ENCODE results near the gene SEMA6B. TPM values are rescaled to one million over a fixed set of nuclear protein-coding genes. Genes with fewer than 3 reads are reported as not detected.
"Not testable (repeated sequence)": the region's sequence is repeated elsewhere in the genome, so short reads cannot be mapped to it uniquely, and the experiment has no call there.

SEMA6B gene
- total and polyA plus RNA-seq, 2 donors (not counting 1 experiment from before 2014, with no cell fraction given), result 0.42 TPM; not detected in 1

GRCh38 chr19:4596033-4596904 is 36.8 kb upstream of the SEMA6B start:
- Histone ChIP-seq H3K27me3 (replicated peaks in 1 of 4; ENCODE audit: control extremely low read depth in 1 of 4, control insufficient read depth in 3 of 4, insufficient read depth in 4 of 4, low read length in 3 of 4) (peaks cover 0 to 39% (median 21%) of the 10 kb centered on the region in 4 experiments), H3K9ac (ENCODE audit: low read length) (no peak overlapping the region), H3K79me2 (ENCODE audit: control insufficient read depth, insufficient read depth, low read length) (no peaks in the 10 kb centered on the region), H3K4me2 (replicated peaks; ENCODE audit: low read depth, low read length, poor library complexity, severe bottlenecking) (no peak overlapping the region), H3K9me3 (ENCODE audit: control extremely low read depth in 1 of 3, control insufficient read depth in 2 of 3, insufficient read depth in 1 of 3, low read length in 2 of 3) (peaks cover 0 to 19% (median 0%) of the 10 kb centered on the region in 3 donors), H3K4me1 (ENCODE audit: control insufficient read depth in 2 of 2, insufficient read depth in 2 of 2, low read length in 2 of 2) (peaks cover 15% of the 10 kb centered on the region in 2 donors), H4K20me1 (ENCODE audit: control insufficient read depth, insufficient read depth, low read length, poor library complexity, severe bottlenecking) (no peaks in the 10 kb centered on the region), H3K27ac (ENCODE audit: low read length in 2 of 2) (no peak overlapping the region), H2AFZ (ENCODE audit: insufficient read depth, low read depth, low read length, poor library complexity, severe bottlenecking) (no peak overlapping the region), H3K36me3 (replicated peaks in 1 of 2; ENCODE audit: control extremely low read depth in 1 of 2, control insufficient read depth in 1 of 2, extremely low read depth in 1 of 2, insufficient read depth in 2 of 2, low read length in 1 of 2) (no peaks in the 10 kb centered on the region), H3K4me3 (ENCODE audit: control extremely low read depth in 1 of 5, extremely low read depth in 1 of 5, insufficient read depth in 1 of 5, low read depth in 2 of 5, low read length in 4 of 5) (no peak overlapping the region)
- Mint-ChIP-seq H3K9me3 (ENCODE audit: insufficient read depth) (no peaks in the 10 kb centered on the region), H3K4me3 (no peak overlapping the region), H3K27ac (no peak overlapping the region), H3K4me1 (peaks cover 12% of the 10 kb centered on the region), H3K27me3 (peaks cover 38% of the 10 kb centered on the region)
- TF ChIP-seq, protein P1, sequence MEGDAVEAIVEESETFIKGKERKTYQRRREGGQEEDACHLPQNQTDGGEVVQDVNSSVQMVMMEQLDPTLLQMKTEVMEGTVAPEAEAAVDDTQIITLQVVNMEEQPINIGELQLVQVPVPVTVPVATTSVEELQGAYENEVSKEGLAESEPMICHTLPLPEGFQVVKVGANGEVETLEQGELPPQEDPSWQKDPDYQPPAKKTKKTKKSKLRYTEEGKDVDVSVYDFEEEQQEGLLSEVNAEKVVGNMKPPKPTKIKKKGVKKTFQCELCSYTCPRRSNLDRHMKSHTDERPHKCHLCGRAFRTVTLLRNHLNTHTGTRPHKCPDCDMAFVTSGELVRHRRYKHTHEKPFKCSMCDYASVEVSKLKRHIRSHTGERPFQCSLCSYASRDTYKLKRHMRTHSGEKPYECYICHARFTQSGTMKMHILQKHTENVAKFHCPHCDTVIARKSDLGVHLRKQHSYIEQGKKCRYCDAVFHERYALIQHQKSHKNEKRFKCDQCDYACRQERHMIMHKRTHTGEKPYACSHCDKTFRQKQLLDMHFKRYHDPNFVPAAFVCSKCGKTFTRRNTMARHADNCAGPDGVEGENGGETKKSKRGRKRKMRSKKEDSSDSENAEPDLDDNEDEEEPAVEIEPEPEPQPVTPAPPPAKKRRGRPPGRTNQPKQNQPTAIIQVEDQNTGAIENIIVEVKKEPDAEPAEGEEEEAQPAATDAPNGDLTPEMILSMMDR (IDR thresholded peaks at IDR 0.05), result no peak
- TF ChIP-seq EZH2 (IDR thresholded peaks at IDR 0.05; ENCODE audit: borderline replicate concordance, insufficient read depth, low read depth, low read length, poor library complexity, severe bottlenecking), result no peak
- CTCF ChIA-PET, result no interaction called here
- ATAC-seq (ENCODE audit: low read depth) (no peak), DNase-seq (no peak)
- intact Hi-C loops (cut with micrococcal nuclease), result no loop called here
- POLR2A ChIA-PET, result interaction anchor here (0.6 kb wide), 1 partner anchor 638 kb away, joined by 3 read pairs; no protein-coding TSS in a partner anchor
- WGBS (ENCODE audit: insufficient coverage), result 61% methylated on average over 13 of the region's 21 CpGs

DNA sequence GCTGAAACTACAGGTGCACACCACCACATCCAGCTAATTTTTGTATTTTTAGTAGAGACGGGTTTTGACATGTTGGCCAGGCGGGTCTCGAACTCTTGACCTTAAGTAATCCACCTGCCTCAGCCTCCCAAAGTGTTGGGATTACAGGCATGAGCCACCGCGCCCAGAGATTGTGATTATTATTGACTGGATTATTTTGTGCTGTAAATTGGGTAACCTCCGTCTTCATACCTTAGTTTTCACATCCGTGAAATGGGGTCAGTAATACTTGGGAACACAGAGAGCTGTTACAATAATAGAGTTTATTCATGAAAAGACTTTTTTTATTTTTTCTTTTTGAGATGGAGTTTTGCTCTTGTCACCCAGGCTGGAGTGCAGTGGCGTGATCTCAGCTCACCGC is 35.7 kb upstream of the SEMA6B start:
- H3K79me2 ChIP-seq (ENCODE audit: control insufficient read depth, insufficient read depth, low read length); H4K20me1 ChIP-seq (ENCODE audit: control insufficient read depth, insufficient read depth, low read length, poor library complexity, severe bottlenecking); H3K4me3 ChIP-seq (ENCODE audit: control extremely low read depth in 1 of 5, extremely low read depth in 1 of 5, insufficient read depth in 1 of 5, low read depth in 2 of 5, low read length in 4 of 5); H3K27ac Mint-ChIP-seq; H3K27ac ChIP-seq (ENCODE audit: low read length in 2 of 2); H3K4me2 ChIP-seq (replicated peaks; ENCODE audit: low read depth, low read length, poor library complexity, severe bottlenecking); H3K9ac ChIP-seq (ENCODE audit: low read length); H2AFZ ChIP-seq (ENCODE audit: insufficient read depth, low read depth, low read length, poor library complexity, severe bottlenecking); DNase-seq; intact Hi-C loops (cut with micrococcal nuclease); POLR2A ChIA-PET; H3K36me3 ChIP-seq (replicated peaks in 1 of 2; ENCODE audit: control extremely low read depth in 1 of 2, control insufficient read depth in 1 of 2, extremely low read depth in 1 of 2, insufficient read depth in 2 of 2, low read length in 1 of 2); ATAC-seq (ENCODE audit: low read depth); H3K9me3 Mint-ChIP-seq (ENCODE audit: insufficient read depth); H3K4me3 Mint-ChIP-seq: not testable (repeated sequence)
- peaks cover 15% of the 10 kb centered on the region in 2 donors for H3K4me1 ChIP-seq (ENCODE audit: control insufficient read depth in 2 of 2, insufficient read depth in 2 of 2, low read length in 2 of 2)
- peaks cover 0 to 47% (median 23%) of the 10 kb centered on the region in 4 experiments for H3K27me3 ChIP-seq (replicated peaks in 1 of 4; ENCODE audit: control extremely low read depth in 1 of 4, control insufficient read depth in 3 of 4, insufficient read depth in 4 of 4, low read length in 3 of 4)
- 100% methylated on average over 1 of the region's 9 CpGs for WGBS (ENCODE audit: insufficient coverage)
- Mint-ChIP-seq H3K27me3 (peaks cover 42% of the 10 kb centered on the region), H3K4me1 (peaks cover 12% of the 10 kb centered on the region)
- CTCF ChIA-PET, result interaction anchor here (0.6 to 1.3 kb wide), 2 partner anchors 39 to 1343 kb away, joined by 3 to 5 read pairs; no protein-coding TSS in a partner anchor
- H3K9me3 ChIP-seq (ENCODE audit: control extremely low read depth in 1 of 3, control insufficient read depth in 2 of 3, insufficient read depth in 1 of 3, low read length in 2 of 3), result peaks cover 0 to 23% (median 0%) of the 10 kb centered on the region in 3 donors

All from B cell (primary cell).